Hair follicle dermal papilla cell (primary cell): ENCODE measurements around the gene PTPMT1. TPM values are rescaled to one million over a fixed set of nuclear protein-coding genes. Genes with fewer than 3 reads are reported as not detected.

ENCODE experiments used
- small RNA-seq: library from RNA; depleted of rRNA; stranded (forward); fragments of <200 nt; gene quantifications from one replicate; pipeline ENCODE3, GENCODE V24; 2012
- total RNA-seq: library from RNA; depleted of rRNA; stranded (reverse); fragments of >200 nt; gene quantifications from 2 replicates; pipeline ENCODE4 v1.2.3, GENCODE V29; 2012

The PTPMT1 gene
- 51.0 and 62.1 TPM in 2 replicates for total RNA-seq

GRCh38 chr11:47565340-47566148, at the start of gene PTPMT1:
Gene PTPMT1 (plus strand): TSS chr11:47565599. CDS start chr11:47565623, 24 bp downstream.

DNA sequence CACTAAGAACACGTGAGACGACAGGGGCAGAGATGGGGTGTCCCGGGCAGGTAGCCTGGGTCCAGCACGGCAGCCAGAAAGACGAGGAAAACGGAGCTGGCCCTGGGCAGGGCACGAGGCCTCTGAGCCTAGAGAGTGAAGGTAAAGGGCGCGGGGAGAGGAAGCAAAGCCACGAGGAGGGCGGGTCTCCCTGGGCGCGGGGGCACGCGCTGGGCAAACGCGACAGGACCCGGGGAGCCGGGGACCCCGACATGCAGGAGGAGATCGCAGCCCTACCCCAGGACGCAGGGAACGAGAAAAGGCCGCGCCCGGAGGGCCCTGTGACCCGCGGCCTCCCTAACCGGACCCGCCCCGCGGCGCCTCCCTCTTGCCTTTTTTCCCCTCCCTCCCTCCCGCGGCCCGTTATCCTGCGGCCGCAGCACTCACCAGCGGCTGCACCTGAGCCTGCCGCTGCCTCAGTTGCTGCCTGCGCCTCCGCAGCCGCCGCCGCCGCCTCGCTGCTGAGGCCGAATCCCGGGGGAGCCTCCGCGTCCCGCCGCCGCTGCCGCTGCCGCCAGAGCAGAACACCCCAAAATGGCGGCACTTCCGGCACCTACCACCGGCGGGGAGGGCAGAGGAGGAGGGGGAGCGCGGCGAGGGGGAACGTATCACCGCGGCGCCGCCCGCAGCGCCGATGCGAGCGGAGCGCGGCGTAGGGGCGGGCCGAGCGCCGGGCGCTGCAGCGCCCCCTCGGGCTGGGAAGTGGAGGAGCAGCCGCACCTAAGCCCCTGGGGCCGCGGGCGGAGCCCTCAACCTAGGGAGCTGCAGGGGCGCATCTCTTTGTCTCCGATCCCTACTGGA, 12.6 kb upstream of the PTPMT1 start, which contains the start of gene CELF1:
Gene CELF1 (minus strand): TSS at position 567 of the 840 bp plus-strand sequence. CDS start 53,609 bp downstream, outside the sequence.

GRCh38 chr11:47578524-47579494, 13.4 kb downstream of the PTPMT1 start, which contains the start of the genes KBTBD4 and NDUFS3:
Gene KBTBD4 (minus strand): TSS chr11:47578970. CDS start chr11:47578951, 19 bp downstream.
Gene NDUFS3 (plus strand): TSS chr11:47579074. CDS start chr11:47579092, 18 bp downstream.

DNA sequence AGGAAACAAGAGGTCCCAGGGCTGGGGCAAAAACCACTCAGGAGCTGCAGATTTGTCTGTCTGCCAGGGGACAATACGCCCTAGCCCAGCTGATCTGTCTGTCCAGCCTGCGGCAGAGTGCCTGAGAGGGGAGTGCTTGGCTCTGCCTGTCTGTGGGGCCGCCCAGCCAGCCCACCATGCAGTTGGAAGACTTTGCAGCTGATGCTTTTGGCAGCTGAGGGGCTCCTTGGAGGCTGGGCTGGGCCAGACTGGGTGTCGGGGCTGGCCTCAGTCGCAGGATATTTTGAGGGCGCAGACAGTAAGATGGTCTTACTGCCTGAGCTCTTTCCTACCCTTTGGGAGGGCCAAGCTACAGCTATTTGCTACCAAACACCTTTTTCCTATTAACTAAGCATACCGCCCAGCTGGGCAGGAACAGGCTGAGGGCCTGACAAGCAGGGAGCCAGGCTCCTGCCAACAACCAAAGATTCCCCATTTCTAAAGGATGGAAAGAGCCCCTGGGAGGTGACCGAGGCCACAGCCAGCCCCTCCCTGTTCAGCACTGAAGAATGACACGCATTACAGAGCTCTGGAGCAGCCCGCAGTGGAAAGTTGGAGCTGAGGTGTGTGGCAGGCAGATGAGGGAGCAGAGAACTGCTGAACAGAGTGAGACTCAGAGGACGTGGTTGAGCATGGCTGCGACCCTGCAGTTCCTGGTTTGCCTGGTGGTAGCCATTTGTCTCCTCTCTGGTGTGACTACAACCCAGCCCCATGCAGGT, 20.9 kb downstream of the PTPMT1 start, which contains the start of gene FAM180B:
Gene FAM180B (plus strand): TSS at position 581 of the 758 bp plus-strand sequence. CDS start 91 bp downstream, at position 672.

GRCh38 chr11:47593934-47594855, 28.8 kb downstream of the PTPMT1 start, which contains the start of gene C1QTNF4:
Gene C1QTNF4 (minus strand): TSS chr11:47594411. CDS start chr11:47590810, 3,601 bp downstream.

Small RNA genes within 50 kb of the gene (small RNA-seq; reads per million reads assigned to genes)
- gene RN7SL652P (not detected), gene RNU5E-10P (not detected)

Other genes starting within 250 kb of the PTPMT1 start
- not detected in 2 replicates for gene MYBPC3, start 212.9 kb upstream of the PTPMT1 start, total RNA-seq
- gene SPI1, start 187.1 kb upstream of the PTPMT1 start, total RNA-seq, result not detected in 2 replicates
- 128 and 132 TPM in 2 replicates for gene SLC39A13, start 157.0 kb upstream of the PTPMT1 start, total RNA-seq
- 92.8 and 122 TPM in 2 replicates for gene PSMC3, start 139.2 kb upstream of the PTPMT1 start, total RNA-seq
- gene RAPSN, start 116.5 kb upstream of the PTPMT1 start, total RNA-seq, result 0.32 TPM in 1 of 2 replicates, not detected in the other
- 115 and 140 TPM in 2 replicates for gene CELF1, start 12.5 kb upstream of the PTPMT1 start, total RNA-seq
- 34.2 and 34.7 TPM in 2 replicates for gene KBTBD4, start 13.4 kb downstream of the PTPMT1 start, total RNA-seq
- 49.5 and 53.2 TPM in 2 replicates for gene NDUFS3, start 13.5 kb downstream of the PTPMT1 start, total RNA-seq
- gene FAM180B, start 21.1 kb downstream of the PTPMT1 start, total RNA-seq, result 0.24 TPM in 1 of 2 replicates, not detected in the other
- 0.12 and 0.49 TPM in 2 replicates for gene C1QTNF4, start 28.8 kb downstream of the PTPMT1 start, total RNA-seq
- 57.0 and 59.1 TPM in 2 replicates for gene MTCH2, start 77.0 kb downstream of the PTPMT1 start, total RNA-seq
- 0.49 and 1.3 TPM in 2 replicates for gene AGBL2, start 149.8 kb downstream of the PTPMT1 start, total RNA-seq
- gene FNBP4, start 201.7 kb downstream of the PTPMT1 start, total RNA-seq, result 73.1 and 131 TPM in 2 replicates